HL-60 (cell line): ENCODE data around the gene GRK5.

Source experiments
- CTCF ChIP-seq: IDR thresholded peaks from one replicate; pipeline ENCODE4 v1.5.1; 2011; ENCODE audit warnings: low read length, control low read depth, inconsistent platforms; ENCODE audit not compliant: insufficient read depth
- GABPA ChIP-seq: IDR thresholded peaks from 2 replicates; pipeline ENCODE4 v1.6.1; 2012; ENCODE audit warnings: low read depth
- POLR2AphosphoS5 ChIP-seq: IDR thresholded peaks from 2 replicates; pipeline ENCODE4 v1.6.1; 2012; ENCODE audit warnings: low read depth
- REST ChIP-seq: IDR thresholded peaks from 2 replicates; pipeline ENCODE4 v1.6.1; 2012; ENCODE audit warnings: low read depth; ENCODE audit not compliant: insufficient replicate concordance
- SPI1 ChIP-seq: IDR thresholded peaks from 2 replicates; pipeline ENCODE4 v1.6.1; 2012; ENCODE audit warnings: low read depth, mild to moderate bottlenecking, borderline replicate concordance

GRCh38 chr10:119174109-119174508 is 33.3 kb upstream of the GRK5 start:
- TF ChIP-seq CTCF: no peak
- TF ChIP-seq POLR2AphosphoS5: no peak
- TF ChIP-seq SPI1: no peak
- TF ChIP-seq REST: no peak
- no peak for TF ChIP-seq GABPA
